Stimulated activated CD8-positive, alpha-beta memory T cell treated with anti-CD3 and anti-CD28 coated beads, Interleukin-4, amount 100 ng/mL, for 24 hours (primary cell): ENCODE measurements around the gene PHF3.

Source experiments
- DNase-seq: peaks from one replicate; pipeline ENCODE4 v3.0.0-alpha.2; 2020; ENCODE audit warnings: low read depth

PHF3 gene

GRCh38 chr6:63643862-63644261, 8.3 kb downstream of the PHF3 start:
- no peak for DNase-seq

- no peak for DNase-seq
Observed at GRCh38 chr6:63644668-63645326, 9.2 kb downstream of the PHF3 start.

DNA sequence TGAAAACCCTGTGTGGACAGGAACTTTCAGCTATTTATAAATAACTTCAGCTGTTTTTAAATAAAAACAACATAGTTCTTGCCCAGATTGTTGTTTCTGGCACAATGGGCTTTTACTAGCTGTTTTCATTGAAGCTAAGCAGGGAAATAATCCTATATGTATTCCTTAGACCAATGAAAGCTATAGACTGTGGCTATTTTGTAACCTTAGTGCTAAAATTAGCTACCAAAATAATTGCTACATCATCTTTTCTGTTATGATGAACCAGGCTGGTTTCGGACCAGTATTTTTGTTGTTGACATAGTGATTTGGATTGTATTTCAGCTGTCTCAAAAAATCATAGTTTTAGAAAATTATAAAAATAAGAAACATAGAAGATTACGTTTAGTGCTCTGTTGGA, 13.7 kb downstream of the PHF3 start:
- DNase-seq: no peak

DNA sequence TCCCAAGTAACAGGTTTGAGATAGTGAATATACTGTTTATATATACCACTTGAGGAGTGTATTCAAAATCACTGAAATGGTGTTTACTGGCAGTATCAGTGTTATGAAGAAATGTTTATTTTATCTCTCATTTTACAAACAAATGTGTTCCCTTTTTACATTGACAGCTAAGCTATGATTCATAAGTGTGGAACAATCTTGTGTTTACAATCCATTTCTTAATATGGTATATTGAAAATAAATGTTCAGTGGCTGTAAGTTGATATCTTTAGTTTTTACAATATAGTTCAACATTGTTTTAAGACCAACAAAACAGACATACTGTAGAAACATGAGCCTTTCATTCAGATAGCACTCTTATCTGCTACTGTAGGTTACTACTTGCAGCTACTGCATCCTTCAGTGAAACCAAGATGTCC, 14.3 kb downstream of the PHF3 start:
- DNase-seq: no peak

DNA sequence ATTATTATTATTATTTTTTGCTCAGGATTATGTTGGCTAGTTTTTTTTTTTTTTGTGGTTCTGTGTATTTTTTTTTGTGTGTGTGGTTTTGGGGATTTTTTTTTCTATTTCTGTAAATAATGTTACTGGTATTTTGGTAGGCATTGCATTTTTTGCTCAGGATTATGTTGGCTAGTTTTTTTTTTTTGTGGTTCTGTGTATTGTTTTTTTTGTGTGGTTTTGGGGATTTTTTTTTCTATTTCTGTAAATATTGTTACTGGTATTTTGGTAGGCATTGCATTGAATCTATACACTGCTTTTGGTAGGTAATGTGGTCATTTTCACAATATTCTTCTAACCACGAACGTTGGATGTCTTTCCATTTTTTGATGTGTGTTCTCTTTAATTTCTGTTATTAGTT, 17.4 kb downstream of the PHF3 start:
- no peak for DNase-seq

DNA sequence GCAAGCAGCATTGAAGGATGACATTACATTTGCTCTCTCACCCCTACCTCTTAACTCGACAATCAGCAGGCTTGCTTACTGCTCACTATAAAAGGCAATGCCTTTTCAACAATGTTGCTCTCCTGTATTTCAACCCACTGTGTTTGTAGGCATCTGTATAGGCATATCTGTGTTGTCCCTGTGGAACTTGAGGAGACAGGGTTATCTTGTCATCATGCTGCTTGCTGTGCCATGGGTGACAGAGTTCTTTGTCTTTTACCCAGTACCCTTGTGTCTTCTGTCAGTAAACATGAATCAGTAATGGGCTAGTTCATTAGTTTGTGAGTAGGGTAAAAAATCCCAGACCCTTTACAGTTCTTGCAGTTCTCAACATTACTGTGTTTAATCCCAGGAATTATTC, 25.2 kb downstream of the PHF3 start:
- DNase-seq: no peak

- no peak for DNase-seq
Observed at GRCh38 chr6:63661769-63662168, 26.2 kb downstream of the PHF3 start.

DNA sequence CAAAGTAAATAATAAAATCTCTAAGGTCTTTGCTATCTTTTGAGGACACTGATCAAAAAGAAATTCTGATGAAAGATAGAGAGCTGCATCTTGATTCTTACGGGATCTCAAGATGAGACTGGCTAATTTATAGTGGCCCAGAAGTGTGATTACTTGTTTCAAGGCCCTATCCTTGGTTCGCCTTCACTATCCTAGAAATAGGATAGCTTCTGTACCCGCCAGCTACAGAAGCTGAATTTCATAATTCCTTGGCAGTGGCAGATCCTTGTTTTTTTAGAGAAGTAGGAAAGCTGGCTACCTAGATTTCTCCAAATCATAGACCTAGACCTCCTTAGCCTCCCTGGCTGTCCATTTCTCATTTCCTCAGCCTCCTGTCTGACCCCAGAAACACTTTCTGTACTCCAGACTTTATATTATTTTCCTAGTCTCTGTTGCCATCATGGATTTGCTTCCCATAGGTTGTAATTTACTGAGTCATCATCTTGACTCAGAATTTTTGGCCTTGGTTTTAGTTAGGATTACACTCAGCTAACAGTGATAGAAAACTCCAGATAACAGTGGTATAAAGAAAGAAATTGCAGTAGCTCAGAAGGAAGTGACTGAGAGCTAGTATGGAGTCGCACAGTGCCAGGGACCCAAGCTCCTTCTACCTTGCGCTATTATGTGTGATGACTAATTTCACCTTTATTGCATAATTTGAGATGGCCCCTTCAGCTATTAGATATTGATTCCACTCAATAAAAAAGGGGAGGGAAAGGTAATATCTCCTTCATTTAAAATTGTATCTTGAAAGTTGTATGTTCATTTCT, 27.7 kb downstream of the PHF3 start:
- no peak for DNase-seq

DNA sequence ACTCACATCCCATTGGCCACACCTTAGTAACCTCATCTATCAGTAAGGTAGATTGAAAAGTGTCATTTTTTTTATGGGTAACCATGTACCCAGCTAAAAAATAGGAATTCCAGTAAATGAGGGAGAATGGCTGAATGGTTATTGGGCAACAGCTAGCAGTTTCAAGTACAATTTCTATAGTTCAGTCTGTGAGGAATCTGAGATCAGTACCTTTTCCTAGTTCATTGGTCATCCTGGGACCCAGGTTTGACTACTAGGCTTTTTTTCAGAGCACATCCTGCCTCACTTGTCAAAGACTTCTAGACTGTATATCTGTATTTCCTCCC, 28.3 kb downstream of the PHF3 start:
- DNase-seq: no peak

DNA sequence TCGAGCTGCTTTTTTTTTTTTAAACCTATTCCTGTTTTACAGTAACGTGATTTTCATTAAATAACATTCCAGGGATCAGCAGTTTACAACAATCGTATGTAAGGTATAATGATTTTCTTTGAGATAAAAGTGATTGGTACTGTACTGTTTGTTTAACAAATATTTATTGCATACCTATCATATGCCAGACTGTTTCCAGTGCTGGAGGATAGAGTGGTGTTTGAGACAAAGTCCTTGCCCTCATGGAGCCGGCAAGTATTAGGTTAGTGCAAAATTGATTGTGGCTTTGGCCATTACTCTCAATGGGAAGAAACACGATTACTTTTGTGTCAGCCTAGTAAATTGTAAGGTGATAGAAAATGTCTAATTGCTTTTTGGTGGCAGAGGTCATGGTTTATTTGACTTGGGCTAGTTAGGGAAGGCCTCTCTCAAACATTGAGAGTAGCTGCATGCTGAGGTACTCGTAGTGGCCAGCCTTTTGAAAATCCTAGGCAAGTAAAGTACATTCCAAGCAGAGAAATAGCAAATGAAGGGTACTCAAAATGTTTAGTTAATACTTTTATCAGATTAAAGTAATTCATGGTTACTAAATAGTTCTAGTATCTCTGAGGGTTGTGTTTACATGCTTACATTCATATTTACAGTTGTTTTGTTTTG, 35.6 kb downstream of the PHF3 start:
- no peak for DNase-seq

GRCh38 chr6:63672582-63673129, 37.1 kb downstream of the PHF3 start:
- DNase-seq: no peak

DNA sequence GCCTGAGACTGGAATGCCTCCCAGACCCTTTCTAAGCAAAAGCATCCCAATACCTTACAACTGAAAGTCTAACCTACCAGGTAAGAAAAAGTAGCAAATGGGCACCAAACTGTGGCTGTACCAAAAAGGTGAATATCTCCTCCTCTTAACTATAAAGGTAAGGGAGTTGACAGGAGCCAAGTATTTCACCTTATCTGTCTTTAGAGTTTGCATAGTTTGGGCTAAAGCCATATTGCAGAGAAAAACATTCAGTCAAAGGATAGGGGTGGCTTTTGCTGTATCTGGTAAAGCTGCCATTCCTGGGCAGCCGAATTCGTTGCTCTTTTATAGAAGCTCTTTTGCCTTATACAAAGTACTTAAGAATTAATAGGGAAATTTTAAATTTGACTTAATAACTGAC, 38.1 kb downstream of the PHF3 start:
- DNase-seq: no peak

- no peak for DNase-seq
Observed at GRCh38 chr6:63674635-63675034, 39.0 kb downstream of the PHF3 start.

DNA sequence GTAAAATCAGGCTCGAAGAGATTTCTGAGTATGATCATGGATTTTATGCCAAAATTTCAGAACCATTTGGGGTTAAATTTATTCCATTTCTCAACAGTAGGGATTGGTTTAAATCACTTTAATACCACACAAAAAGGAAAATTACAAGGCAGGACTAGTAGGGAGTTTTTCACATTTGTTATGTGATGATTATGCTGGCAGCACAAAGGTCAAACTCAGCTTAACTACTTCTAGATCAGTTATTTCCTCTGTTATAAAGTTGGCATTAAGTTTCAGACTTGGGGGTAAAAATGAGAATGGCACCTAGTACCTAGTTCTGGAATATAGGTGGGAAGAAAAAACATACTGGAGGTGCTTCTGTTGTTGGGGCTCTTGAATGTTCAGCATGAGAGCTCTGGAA, 39.5 kb downstream of the PHF3 start:
- no peak for DNase-seq

DNA sequence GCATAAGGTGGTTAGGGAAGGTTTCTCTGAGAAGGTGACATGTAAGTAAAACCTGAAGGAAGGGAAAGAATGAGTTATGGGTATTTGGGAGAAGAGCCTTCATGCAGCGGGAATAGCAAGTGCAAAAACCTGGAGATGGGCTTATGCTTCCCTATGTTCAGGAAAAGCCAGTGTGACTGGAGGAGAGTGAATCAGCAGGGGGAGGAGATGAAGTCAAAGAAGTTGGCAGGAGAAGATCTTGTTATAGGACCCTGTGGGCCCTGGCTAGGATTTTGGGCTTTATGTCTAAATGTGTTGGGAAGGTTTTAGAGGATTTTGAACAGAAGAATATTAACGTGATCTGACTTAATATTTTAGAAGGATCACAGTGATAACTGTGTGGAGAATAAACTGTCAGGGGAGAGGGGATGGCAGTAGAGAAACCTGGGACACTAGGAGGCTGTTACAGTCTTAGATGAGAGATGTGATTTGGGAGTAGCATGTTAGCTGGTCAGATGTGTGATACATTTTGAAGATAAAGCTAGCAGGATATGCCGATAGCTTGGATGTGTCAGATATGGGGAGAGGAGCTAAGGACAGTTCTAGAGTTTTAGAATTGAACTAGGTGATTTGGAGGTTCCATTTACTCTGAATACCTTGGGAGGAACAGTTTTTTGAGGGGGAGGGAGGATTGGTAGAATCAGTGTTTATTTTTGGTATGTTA, 41.0 kb downstream of the PHF3 start:
- no peak for DNase-seq

DNA sequence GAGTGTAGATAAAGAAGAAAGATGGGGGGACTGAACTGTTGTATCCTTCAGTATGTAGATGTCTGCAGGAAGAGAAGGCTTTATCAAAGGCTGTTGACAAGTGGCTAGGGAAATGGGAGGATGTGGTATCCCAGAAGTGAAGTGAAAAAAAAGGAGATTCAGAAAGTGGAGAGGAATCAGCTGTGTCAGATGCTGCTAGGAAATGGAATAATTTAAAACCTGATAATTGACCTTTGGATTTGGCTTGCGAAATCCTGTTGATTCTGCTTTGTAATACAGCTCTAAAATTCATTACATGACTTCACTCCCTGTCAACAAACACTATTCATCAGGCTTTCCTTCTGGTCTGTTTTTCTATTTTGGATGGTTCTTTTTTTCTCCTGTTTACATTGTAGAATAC, 41.7 kb downstream of the PHF3 start:
- DNase-seq: no peak

GRCh38 chr6:63683071-63683603, 47.5 kb downstream of the PHF3 start:
- no peak for DNase-seq

DNA sequence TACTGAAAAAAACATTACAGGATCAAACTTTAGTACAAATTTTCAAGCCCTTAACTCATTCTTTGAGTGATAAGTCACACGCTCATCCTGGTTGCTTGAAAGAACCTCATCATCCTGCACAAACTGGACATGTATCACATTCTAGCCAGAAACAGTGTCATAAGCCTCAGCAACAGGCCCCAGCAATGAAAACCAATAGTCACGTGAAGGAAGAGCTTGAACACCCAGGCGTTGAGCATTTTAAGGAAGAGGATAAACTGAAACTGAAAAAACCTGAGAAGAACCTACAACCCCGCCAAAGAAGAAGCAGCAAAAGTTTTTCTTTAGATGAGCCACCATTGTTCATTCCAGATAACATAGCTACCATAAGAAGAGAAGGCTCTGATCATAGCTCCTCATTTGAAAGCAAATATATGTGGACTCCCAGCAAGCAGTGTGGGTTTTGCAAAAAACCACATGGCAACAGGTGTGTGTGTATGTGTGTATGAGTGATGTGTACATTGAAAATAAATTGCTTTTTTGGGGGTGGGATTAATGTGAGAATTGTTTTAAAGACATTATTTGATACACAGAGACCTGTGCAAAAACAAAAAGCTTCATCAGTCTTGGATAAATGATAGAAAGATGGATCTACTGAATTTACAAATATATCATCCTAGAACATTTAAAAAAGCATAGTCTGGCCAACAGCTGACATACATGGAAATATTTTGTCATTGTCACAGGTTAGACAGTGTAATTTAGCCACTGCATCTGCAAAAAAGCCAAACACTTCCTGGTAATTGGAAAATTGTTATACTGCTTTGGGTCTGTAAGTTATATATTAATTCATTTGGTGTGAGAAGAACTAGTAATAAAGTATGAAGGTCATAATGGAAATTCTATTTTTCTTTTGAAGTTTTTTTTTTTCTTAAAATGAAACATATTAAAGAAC, 50.1 kb downstream of the PHF3 start:
- DNase-seq: no peak

DNA sequence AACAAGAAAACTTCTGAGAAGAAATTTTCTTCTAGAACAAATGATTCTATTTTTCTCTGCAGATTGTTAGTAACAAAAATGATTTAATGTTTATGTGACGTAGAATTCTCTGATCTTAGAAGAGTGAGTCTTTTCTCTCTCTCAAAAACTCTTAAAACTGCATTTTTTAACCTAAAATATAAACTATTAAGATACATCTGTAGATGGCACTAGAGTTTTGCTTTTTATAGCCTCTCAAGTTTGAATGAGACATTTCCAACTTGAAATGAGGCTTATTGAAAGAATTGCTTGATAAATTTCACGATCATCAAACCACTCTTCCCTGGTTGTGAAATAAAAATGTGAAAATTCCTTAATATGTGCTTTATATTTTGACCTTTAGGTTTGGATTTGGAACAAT, 53.8 kb downstream of the PHF3 start:
- DNase-seq: no peak

DNA sequence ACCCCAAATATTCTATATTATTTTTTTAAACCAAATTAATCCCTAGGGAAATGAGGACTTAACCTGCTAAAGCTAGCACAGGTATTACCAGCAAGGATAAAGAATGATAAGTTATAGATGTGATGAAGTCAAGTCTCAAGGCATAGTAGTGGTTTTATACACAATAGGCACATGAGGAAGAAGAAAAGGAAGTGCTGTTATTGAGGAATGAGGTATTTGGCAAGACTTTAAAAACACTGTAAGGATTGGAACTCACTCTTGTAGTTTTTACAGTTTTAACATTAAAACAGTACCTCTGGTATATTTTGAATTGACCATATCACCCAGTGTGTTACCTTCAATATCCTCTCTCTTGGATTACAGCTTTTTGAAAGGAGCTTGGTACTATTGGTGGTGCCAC, 54.6 kb downstream of the PHF3 start:
- DNase-seq: no peak

DNA sequence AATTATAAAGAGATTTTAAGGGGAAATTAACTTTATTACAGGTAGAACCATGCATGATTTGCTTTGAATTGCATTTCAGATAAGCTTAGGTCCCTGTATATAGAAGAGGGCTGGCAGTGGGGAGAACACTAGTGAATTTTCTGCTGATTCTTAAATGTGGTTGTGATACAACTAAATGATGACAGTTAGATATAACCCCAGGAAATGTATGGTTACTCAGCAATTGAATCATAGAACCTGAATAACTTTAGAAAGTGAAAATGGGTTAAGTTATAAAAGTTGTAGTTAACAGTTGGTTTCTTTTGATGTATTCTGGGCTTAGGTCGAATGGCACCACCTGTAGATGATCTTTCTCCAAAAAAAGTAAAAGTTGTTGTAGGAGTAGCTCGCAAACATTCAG, 70.1 kb downstream of the PHF3 start:
- DNase-seq: no peak
